Small intestine (tissue), 16 donors: ENCODE results near the gene PANK2. TPM values are rescaled to one million over a fixed set of nuclear protein-coding genes. Genes with fewer than 3 reads are reported as not detected.
"Not testable (repeated sequence)": the region's sequence is repeated elsewhere in the genome, so short reads cannot be mapped to it uniquely, and the experiment has no call there.

Experiments
- DNase-seq, 2 donors: peaks; one replicate each; pipeline versions ENCODE4 v3.0.0 to v3.0.0-alpha.2; 2013
- FAIRE-seq: peaks from 2 replicates; lab custom pipeline; 2012; peaks lifted over from hg19 to GRCh38; lab: Jason Lieb, UNC
- H3K27ac ChIP-seq, 3 donors: one replicate each; pipeline ENCODE4 v1.5.1; 2013; ENCODE audit warnings: low read length in 2 of 3, mild to moderate bottlenecking in 2 of 3, control low read depth in 1 of 3, inconsistent platforms in 1 of 3, low read depth in 1 of 3, moderate library complexity in 1 of 3
- H3K27me3 ChIP-seq, 3 donors: one replicate each; pipeline ENCODE4 v1.6.1; 2013; ENCODE audit warnings: low read length in 3 of 3, inconsistent platforms in 1 of 3; ENCODE audit not compliant: control insufficient read depth in 3 of 3, insufficient read depth in 3 of 3
- H3K36me3 ChIP-seq, 3 donors: one replicate each; pipeline ENCODE4 v1.6.1; 2013; ENCODE audit warnings: low read length in 3 of 3, inconsistent platforms in 1 of 3, low read depth in 1 of 3, mild to moderate bottlenecking in 1 of 3, moderate library complexity in 1 of 3; ENCODE audit not compliant: control insufficient read depth in 3 of 3, insufficient read depth in 2 of 3
- H3K4me1 ChIP-seq, 3 donors: one replicate each; pipeline ENCODE4 v1.6.1; 2013; ENCODE audit warnings: low read length in 2 of 3, inconsistent platforms in 1 of 3, low read depth in 1 of 3, mild to moderate bottlenecking in 1 of 3, moderate library complexity in 1 of 3; ENCODE audit not compliant: control insufficient read depth in 3 of 3, insufficient read depth in 2 of 3
- H3K4me3 ChIP-seq, 3 donors: one replicate each; pipeline ENCODE4 v1.5.1; 2013; ENCODE audit warnings: low read length in 3 of 3, control low read depth in 1 of 3, inconsistent platforms in 1 of 3, low read depth in 1 of 3, mild to moderate bottlenecking in 1 of 3, moderate library complexity in 1 of 3
- H3K9me3 ChIP-seq, 2 donors: one replicate each; pipeline ENCODE4 v1.6.1; 2013; ENCODE audit warnings: low read depth in 1 of 2, low read length in 1 of 2; ENCODE audit not compliant: control insufficient read depth in 2 of 2, insufficient read depth in 1 of 2
- WGBS, 3 donors: extraction: QIAGEN DNeasy Blood & Tissue Kit; methylation state at CpG; one replicate each; pipeline ENCODE4 v1.1.7; 2013; 5-methylcytosine and 5-hydroxymethylcytosine counted together
- long read RNA-seq, 10 donors: transcript quantifications; one replicate each; lab custom pipeline, GENCODE V29; 2026
- polyA plus RNA-seq, 4 donors: library from polyadenylated mRNA; stranded (reverse) in 3 of 4; unstranded in 1 of 4; fragments of 200-250 nt in 3 of 4; fragments of 120-200 nt in 1 of 4; gene quantifications; one replicate each; pipeline versions ENCODE4 v1.2.1 to v1.2.3, GENCODE V29; 2013
- donor health status: healthy with polysubstance abuse.
- donor health status: control.
- donor health status: control.
- donor health status: Bipolar disorder and iron deficiency.
- donor health status: healthy.

PANK2 gene
- polyA plus RNA-seq, result 10 to 100 TPM; 18.9 to 35.1 (median 22.9) TPM
- long read RNA-seq, donor 1, transcript PANK2-210 (1 exons, 661 nt), result major isoform, 8 of 16 reads
- long read RNA-seq, donor 1, transcript PANK2-201 (7 exons, 2,280 nt), result minor isoform, 6 of 16 reads
- long read RNA-seq, donor 1, partial matches to known transcripts, result 0 of 16 reads
- long read RNA-seq, donor 1, other reads (novel, unspliced or antisense), result 0 of 16 reads
- long read RNA-seq, donor 2, partial matches to known transcripts, result 0 of 7 reads
- long read RNA-seq, donor 2, other reads (novel, unspliced or antisense), result 0 of 7 reads
- long read RNA-seq, donor 3, transcript PANK2-210 (1 exons, 661 nt), result major isoform, 8 of 24 reads
- long read RNA-seq, donor 3, partial matches to known transcripts, result 13 of 24 reads
- long read RNA-seq, donor 3, other reads (novel, unspliced or antisense), result 0 of 24 reads
- long read RNA-seq, donor 4, partial matches to known transcripts, result 0 of 1 reads
- long read RNA-seq, donor 4, other reads (novel, unspliced or antisense), result 0 of 1 reads
- long read RNA-seq, donor 5, partial matches to known transcripts, result 0 of 1 reads
- long read RNA-seq, donor 5, other reads (novel, unspliced or antisense), result 0 of 1 reads
- long read RNA-seq, donor 6, transcript PANK2-210 (1 exons, 661 nt), result major isoform, 10 of 15 reads
- long read RNA-seq, donor 6, partial matches to known transcripts, result 0 of 15 reads
- long read RNA-seq, donor 6, other reads (novel, unspliced or antisense), result 0 of 15 reads
- long read RNA-seq, donor 7, transcript PANK2-210 (1 exons, 661 nt), result major isoform, 20 of 37 reads
- long read RNA-seq, donor 7, partial matches to known transcripts, result 6 of 37 reads
- long read RNA-seq, donor 7, other reads (novel, unspliced or antisense), result 6 of 37 reads
- long read RNA-seq, donor 8, partial matches to known transcripts, result 0 of 5 reads
- long read RNA-seq, donor 8, other reads (novel, unspliced or antisense), result 0 of 5 reads
- long read RNA-seq, donor 9, partial matches to known transcripts, result 0 of 2 reads
- long read RNA-seq, donor 9, other reads (novel, unspliced or antisense), result 0 of 2 reads
- long read RNA-seq, donor 10, transcript PANK2-210 (1 exons, 661 nt), result major isoform, 11 of 18 reads
- long read RNA-seq, donor 10, partial matches to known transcripts, result 0 of 18 reads
- long read RNA-seq, donor 10, other reads (novel, unspliced or antisense), result 0 of 18 reads

DNA sequence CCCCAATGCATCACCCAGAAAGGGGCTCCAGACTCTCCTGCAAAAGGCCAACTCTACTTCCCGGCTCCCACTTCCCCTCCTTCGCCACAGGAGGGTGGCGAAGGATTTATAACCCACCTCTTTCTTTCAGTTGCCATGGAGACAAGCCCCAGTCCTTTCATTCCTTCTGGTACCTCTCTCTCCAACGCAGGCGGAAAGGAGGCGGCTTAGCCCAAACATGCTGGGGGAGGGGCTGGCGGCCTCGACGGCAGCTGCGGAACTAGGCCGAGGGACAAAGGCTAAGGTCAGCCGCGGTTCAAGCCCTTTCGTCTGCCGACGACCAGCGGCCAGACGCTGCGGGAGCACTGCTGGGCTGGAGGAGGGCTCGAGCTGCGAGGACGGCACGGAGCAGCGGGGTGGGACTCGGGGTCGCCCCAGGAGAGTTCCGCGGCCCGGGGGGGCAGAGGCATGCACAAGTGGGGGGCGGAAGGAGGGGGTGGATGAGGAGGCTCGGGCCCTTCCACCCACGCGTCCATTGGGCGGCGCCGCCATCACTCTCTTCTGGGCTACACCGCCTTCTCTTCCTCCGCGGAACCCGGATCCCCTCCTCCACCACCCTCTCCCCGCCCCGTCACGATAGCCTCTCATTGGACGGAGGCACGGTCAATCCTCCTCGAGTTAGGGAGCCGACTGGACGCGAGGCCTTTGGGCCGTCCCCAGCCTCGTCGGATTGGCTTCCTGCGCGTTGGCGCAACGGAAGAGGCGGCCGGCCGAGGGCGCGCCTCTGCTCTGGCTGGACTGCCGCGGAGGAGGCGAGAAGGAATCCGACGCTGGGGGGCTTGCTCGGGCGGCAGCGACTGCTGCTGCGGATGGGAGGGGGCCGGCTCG is at the start of gene PANK2:
TSS of gene PANK2 (plus strand) at position 766 of the 867 bp plus-strand sequence.
- WGBS, 3 donors, result 0 to 1% (median 1%) methylated on average over 47 to 72 of the region's 72 CpGs
- FAIRE-seq, result no peak
- peak; percentile 99 for DNase-seq
- Histone ChIP-seq H3K27ac (peak within 1 kb of the TSS; percentile 79 to 92 (median 82)), H3K4me3 (peak within 1 kb of the TSS; percentile 82 to 99 (median 85)), H3K9me3 (no peaks in the 10 kb centered on the region), H3K36me3 (peaks cover 0 to 12% (median 2%) of the 10 kb centered on the region in 3 donors), H3K27me3 (no peaks in the 10 kb centered on the region), H3K4me1 (peaks cover 7 to 17% (median 7%) of the 10 kb centered on the region in 3 donors)

DNA sequence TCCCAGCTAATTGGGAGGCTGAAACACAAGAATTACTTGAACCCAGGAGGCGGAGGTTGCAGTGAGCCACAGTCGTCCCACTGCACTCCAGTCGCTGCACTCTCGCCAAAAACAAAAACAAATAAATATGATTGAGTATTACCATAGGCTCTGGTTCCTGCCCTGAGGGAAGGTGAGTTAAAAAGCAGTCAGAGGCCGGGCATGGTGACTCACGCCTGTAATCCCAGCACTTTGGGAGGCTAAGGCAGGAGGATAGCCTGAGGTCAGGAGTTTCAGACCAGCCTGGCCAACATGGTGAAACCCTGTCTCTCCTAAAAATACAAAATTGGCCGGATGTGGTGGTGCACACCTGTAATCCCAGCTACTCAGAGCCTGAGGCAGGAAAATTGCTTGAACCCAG is 49.0 kb upstream of the PANK2 start:
- 92 to 95% (median 94%) methylated on average over 7 of the region's 7 CpGs for WGBS, 3 donors
- peaks cover 0 to 14% (median 4%) of the 10 kb centered on the region in 3 donors for H3K4me1 ChIP-seq
- H3K27ac ChIP-seq, H3K4me3 ChIP-seq, DNase-seq, FAIRE-seq, H3K27me3 ChIP-seq, H3K9me3 ChIP-seq, H3K36me3 ChIP-seq: not testable (repeated sequence)

DNA sequence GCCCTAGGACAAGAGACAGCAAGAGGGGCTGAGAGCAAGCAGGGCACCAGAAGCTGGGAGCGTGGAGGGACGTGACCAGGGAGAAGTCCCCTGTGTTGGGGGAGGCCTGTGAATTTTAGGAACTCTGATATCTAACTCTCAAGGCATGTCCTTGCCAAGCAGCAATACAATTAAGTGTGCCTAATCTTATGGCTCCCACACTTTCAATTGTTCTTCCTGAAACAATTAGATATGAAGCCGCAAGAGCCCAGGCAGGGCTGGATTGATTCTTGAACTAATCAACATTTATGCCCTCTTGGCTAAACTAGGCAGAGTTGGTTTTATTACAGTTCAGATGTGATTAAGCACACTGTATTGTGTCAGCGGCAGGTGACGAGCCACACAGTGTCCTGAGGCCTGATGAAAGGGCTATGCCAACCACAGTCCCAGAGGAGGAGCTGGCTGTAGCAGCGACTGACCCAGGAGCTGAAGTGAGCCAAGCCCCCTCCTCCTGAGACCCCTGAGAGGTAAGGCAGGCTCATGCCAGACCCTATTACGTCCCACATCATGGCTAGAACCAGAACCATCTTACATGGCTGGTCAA is 46.7 kb upstream of the PANK2 start:
- no peaks in the 10 kb centered on the region for H3K9me3 ChIP-seq
- 16 to 61% (median 46%) methylated on average over 7 of the region's 7 CpGs for WGBS, 3 donors
- DNase-seq (peak; percentile 56 to 92), FAIRE-seq (no peak)
- peaks cover 0 to 21% (median 5%) of the 10 kb centered on the region in 3 donors for H3K4me1 ChIP-seq
- no peaks in the 10 kb centered on the region for H3K27me3 ChIP-seq
- peak overlapping the region; percentile 31 to 93 (median 89) for H3K27ac ChIP-seq
- H3K4me3 ChIP-seq, result no peak overlapping the region
- no peaks in the 10 kb centered on the region for H3K36me3 ChIP-seq

DNA sequence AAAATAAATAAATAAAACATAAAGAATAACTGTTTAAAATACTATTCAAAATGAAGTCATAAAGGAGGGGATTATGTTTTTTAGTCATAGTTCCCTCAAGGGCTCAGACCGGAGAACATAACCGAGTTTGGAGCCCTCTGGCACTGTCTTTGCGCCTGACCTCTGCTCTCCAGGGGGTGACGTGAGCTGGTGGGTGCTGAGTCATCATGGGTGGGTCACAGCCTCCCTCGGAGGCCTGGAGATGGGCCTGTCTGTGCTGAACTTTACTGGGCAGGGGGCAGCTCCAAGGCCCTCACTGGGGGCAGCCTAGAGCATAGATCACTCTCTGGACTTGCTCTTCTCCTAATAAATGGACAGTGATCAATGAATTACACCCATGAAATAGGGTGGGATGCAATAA is 45.7 kb upstream of the PANK2 start:
- Histone ChIP-seq H3K27me3 (no peaks in the 10 kb centered on the region), H3K36me3 (peaks cover 0 to 4% (median 0%) of the 10 kb centered on the region in 3 donors), H3K4me3 (no peak overlapping the region), H3K27ac (no peak overlapping the region), H3K4me1 (peaks cover 0 to 25% (median 7%) of the 10 kb centered on the region in 3 donors), H3K9me3 (no peaks in the 10 kb centered on the region)
- WGBS, 3 donors, result 28 to 56% (median 40%) methylated on average over 5 of the region's 5 CpGs
- FAIRE-seq (no peak), DNase-seq (peak in 1 of 2 donors; percentile 42)

DNA sequence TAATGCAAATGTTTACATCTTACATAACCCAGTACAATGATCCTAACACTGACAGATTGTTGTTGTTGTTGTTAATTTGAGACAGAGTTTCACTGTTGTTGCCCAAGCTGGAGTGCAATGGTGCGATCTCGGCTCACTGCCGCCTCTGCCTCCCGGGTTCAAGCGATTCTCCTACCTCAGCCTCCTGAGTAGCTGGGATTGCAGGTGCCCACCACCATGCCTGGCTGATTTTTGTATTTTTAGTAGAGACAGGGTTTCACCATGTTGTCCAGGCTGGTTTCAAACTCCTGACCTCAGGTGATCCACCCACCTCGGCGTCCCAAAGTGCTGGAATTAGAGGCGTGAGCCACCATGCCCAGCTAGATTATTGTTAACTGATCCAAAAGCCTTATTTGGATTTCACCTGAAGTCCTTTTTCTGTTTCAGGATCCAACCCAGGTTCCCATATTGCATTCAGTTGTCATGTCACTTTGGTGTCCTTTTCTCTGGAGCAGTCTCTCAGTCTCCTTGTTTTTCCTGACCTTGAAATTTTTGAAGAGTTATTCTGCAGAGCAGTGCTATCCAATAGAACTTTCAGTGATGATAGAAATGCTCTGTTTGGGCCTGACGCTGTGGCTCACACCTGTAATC is 45.1 kb upstream of the PANK2 start:
- H3K4me1 ChIP-seq, result peaks cover 0 to 25% (median 7%) of the 10 kb centered on the region in 3 donors
- not testable (repeated sequence) for DNase-seq, H3K36me3 ChIP-seq, H3K9me3 ChIP-seq, H3K27ac ChIP-seq, H3K4me3 ChIP-seq, H3K27me3 ChIP-seq, FAIRE-seq
- 77 to 89% (median 87%) methylated on average over 9 of the region's 9 CpGs for WGBS, 3 donors

DNA sequence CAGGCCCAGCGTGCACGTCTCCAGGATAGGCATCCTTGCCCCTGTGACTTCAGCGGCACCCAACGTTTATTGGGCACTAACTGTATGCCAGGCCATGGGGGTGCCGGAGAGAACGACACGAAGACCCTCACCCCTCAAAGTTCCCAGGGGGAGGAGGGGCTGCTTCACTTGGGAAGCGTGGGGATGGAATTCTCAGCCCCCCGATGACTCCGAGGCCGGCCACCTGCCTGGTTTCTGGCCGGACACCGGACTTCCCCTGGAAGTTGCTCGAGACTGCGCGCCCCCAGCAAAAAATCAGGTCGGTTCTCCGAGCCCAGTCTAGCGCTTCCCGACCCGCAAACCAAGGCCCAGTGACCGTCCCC is 42.8 kb upstream of the PANK2 start:
- no peaks in the 10 kb centered on the region for H3K9me3 ChIP-seq
- 0 to 1% (median 0%) methylated on average over 22 of the region's 22 CpGs for WGBS, 3 donors
- peaks cover 0 to 25% (median 7%) of the 10 kb centered on the region in 3 donors for H3K4me1 ChIP-seq
- peak overlapping the region; percentile 91 to 98 (median 92) for H3K27ac ChIP-seq
- no peaks in the 10 kb centered on the region for H3K27me3 ChIP-seq
- H3K4me3 ChIP-seq, result peak overlapping the region; percentile 90 to 100 (median 99)
- FAIRE-seq (no peak), DNase-seq (no peak)
- peaks cover 0 to 6% (median 0%) of the 10 kb centered on the region in 3 donors for H3K36me3 ChIP-seq
